Fibroblast of the aortic adventitia (primary cell): ENCODE results near the gene ADGRB3. TPM values are rescaled to one million over a fixed set of nuclear protein-coding genes. Genes with fewer than 3 reads are reported as not detected.
A peak's percentile ranks its signal among the peaks of the same experiment; 100 is the strongest.

Experiments
- DNase-seq: peaks from one replicate; pipeline ENCODE4 v3.0.0-alpha.2; 2010; ENCODE audit warnings: low read depth
- H3K4me3 ChIP-seq: 2 replicates; pipeline ENCODE4 v1.5.1; 2011; ENCODE audit warnings: low read depth, mild to moderate bottlenecking, control low read depth, low read length, moderate library complexity
- CTCF ChIP-seq: IDR thresholded peaks from 2 replicates; pipeline ENCODE4 v1.5.1; 2011; ENCODE audit warnings: mild to moderate bottlenecking, low read length, control low read depth, inconsistent platforms; ENCODE audit not compliant: insufficient read depth
- total RNA-seq: library from RNA; depleted of rRNA; stranded (reverse); fragments of >200 nt; gene quantifications from 2 replicates; pipeline ENCODE4 v1.2.3, GENCODE V29; 2012; ENCODE audit warnings: low replicate concordance

Gene ADGRB3
- total RNA-seq, 1 donor, result 1.4 TPM

GRCh38 chr6:69146385-69146784, 511.3 kb downstream of the ADGRB3 start:
- TF ChIP-seq CTCF, result no peak
- no peak overlapping the region for H3K4me3 ChIP-seq
- no peak for DNase-seq

GRCh38 chr6:69155467-69155866, 520.4 kb downstream of the ADGRB3 start:
- no peak for TF ChIP-seq CTCF
- peak; percentile 0 for DNase-seq
- H3K4me3 ChIP-seq, result no peak overlapping the region

GRCh38 chr6:69162811-69163210, 527.7 kb downstream of the ADGRB3 start:
- TF ChIP-seq CTCF, result no peak
- no peak overlapping the region for H3K4me3 ChIP-seq
- DNase-seq, result no peak

GRCh38 chr6:69164564-69165229, 529.6 kb downstream of the ADGRB3 start:
- TF ChIP-seq CTCF, result peak; percentile 11
- peak; percentile 0 for DNase-seq
- no peak overlapping the region for H3K4me3 ChIP-seq

GRCh38 chr6:69179681-69180080, 544.6 kb downstream of the ADGRB3 start:
- no peak for TF ChIP-seq CTCF
- no peak overlapping the region for H3K4me3 ChIP-seq
- no peak for DNase-seq

GRCh38 chr6:69180361-69181067, 545.4 kb downstream of the ADGRB3 start:
- H3K4me3 ChIP-seq, result no peak overlapping the region
- no peak for TF ChIP-seq CTCF
- DNase-seq, result no peak
